ENCODE data around the gene NEDD9.

Gene NEDD9, protein sequence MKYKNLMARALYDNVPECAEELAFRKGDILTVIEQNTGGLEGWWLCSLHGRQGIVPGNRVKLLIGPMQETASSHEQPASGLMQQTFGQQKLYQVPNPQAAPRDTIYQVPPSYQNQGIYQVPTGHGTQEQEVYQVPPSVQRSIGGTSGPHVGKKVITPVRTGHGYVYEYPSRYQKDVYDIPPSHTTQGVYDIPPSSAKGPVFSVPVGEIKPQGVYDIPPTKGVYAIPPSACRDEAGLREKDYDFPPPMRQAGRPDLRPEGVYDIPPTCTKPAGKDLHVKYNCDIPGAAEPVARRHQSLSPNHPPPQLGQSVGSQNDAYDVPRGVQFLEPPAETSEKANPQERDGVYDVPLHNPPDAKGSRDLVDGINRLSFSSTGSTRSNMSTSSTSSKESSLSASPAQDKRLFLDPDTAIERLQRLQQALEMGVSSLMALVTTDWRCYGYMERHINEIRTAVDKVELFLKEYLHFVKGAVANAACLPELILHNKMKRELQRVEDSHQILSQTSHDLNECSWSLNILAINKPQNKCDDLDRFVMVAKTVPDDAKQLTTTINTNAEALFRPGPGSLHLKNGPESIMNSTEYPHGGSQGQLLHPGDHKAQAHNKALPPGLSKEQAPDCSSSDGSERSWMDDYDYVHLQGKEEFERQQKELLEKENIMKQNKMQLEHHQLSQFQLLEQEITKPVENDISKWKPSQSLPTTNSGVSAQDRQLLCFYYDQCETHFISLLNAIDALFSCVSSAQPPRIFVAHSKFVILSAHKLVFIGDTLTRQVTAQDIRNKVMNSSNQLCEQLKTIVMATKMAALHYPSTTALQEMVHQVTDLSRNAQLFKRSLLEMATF

DNA sequence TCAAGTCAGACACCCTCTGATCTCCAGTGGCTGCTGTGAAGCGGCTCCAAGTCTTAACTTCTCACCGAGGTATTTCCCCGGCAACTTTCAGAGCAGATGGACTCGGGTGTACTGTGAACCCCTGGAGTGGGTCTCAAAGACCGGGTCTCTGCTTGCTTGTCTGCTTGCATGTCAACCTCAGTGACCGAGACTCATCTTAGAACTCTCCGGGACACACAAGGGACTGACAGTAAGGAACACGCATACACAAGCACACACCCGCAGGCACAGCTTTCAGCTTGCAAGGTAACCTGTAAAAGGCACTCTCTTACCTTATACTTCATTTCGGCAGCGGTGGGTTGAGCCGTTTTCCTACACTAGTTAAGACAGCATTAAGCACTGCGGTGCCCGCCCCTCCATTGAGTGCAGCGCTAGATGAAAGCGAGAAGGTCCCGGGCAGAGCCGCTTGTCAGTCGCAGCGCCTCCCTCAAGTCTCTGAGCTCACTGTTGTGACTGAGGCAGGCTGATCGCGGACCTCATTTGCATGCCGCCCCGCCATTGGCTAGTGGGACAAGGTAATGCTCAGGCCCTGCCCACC is at the start of gene NEDD9:
TSS of gene NEDD9 (minus strand) at position 476 of the 577 bp plus-strand sequence. CDS start at position 323, 153 bp downstream.
- ATAC-seq: peak; percentile 94
- TF ChIP-seq ZC3H10 (CRISPR knock-in tag; IDR thresholded peaks at IDR 0.05): no peak
- TF ChIP-seq ZFP3 (CRISPR knock-in tag; IDR thresholded peaks at IDR 0.05): 0 out of 2 replicates have a peak, but pooled peaks have one; percentile 16

DNA sequence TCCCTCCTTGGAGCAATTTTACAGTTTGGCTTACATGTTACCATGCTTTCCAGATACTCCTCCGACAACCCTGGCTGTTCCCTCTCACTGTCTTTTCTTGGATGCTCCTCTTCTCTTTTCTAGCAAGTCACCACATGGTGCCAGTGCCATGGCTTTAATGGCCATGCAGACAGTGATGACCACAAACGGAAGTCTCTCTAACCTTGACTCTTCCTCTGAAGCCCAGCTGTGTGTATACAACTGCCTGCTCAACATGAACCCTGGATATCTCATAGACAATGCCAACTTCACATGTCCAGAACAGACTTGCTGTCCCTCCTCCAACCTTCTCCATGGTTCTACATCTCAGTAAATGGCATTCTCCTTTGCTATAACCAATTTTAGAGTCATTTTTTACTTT is 49.8 kb upstream of the NEDD9 start:
- TF ChIP-seq TOX (CRISPR knock-in tag; IDR thresholded peaks at IDR 0.05; ENCODE audit: borderline replicate concordance) (no peak), ESRRG (CRISPR knock-in tag; IDR thresholded peaks at IDR 0.05) (no peak), GLIS3 (CRISPR knock-in tag; IDR thresholded peaks at IDR 0.05) (no peak), ZNF70 (CRISPR knock-in tag; IDR thresholded peaks at IDR 0.05) (no peak), ARNTL (CRISPR knock-in tag; IDR thresholded peaks at IDR 0.05; ENCODE audit: borderline replicate concordance, low read depth) (no peak), ISL1 (CRISPR knock-in tag; IDR thresholded peaks at IDR 0.05) (no peak), ZFP3 (CRISPR knock-in tag; IDR thresholded peaks at IDR 0.05) (no peak), SNAI2 (CRISPR knock-in tag; IDR thresholded peaks at IDR 0.05) (no peak), CSDC2 (CRISPR knock-in tag; IDR thresholded peaks at IDR 0.05) (no peak), ZNF8 (CRISPR knock-in tag; IDR thresholded peaks at IDR 0.05) (no peak), PATZ1 (CRISPR knock-in tag; IDR thresholded peaks at IDR 0.05; ENCODE audit: borderline replicate concordance) (no peak), RARB (CRISPR knock-in tag; IDR thresholded peaks at IDR 0.05) (no peak), PPARA (CRISPR knock-in tag; IDR thresholded peaks at IDR 0.05; ENCODE audit: borderline replicate concordance) (no peak), OSR1 (CRISPR knock-in tag; IDR thresholded peaks at IDR 0.05) (no peak), CREB5 (CRISPR knock-in tag; IDR thresholded peaks at IDR 0.05; ENCODE audit: low read depth) (no peak), TCF4 (CRISPR knock-in tag; IDR thresholded peaks at IDR 0.05; ENCODE audit: borderline replicate concordance) (no peak), BACH2 (CRISPR knock-in tag; IDR thresholded peaks at IDR 0.05; ENCODE audit: borderline replicate concordance) (no peak), CSRNP3 (CRISPR knock-in tag; IDR thresholded peaks at IDR 0.05) (no peak)
- ATAC-seq: no peak

DNA sequence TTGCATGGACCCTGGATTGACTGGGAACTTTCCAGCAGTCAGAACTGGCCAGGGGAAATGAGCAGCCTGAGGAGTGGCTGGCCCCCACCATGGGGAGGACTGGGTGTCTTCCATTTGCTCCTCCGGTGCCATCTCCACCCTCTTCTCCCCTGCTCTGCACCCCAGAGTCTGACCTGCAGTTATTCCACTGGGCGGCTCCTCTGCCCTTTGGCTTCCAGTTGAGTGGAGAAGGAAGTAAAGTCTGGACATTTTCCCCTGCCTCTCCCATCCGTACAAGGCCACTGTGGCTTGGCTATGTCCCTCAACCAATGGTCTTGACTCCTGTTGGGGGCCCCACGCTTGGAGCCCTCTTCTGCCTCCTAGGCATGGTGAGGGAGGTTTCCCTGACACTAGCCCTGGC is 47.9 kb upstream of the NEDD9 start:
- ATAC-seq: no peak
- TF ChIP-seq ZNF70 (CRISPR knock-in tag; IDR thresholded peaks at IDR 0.05) (no peak), ZC3H10 (CRISPR knock-in tag; IDR thresholded peaks at IDR 0.05) (no peak), ZNF565 (CRISPR knock-in tag; conservative IDR thresholded peaks at IDR 0.05; ENCODE audit: low read depth) (no peak), RARB (CRISPR knock-in tag; IDR thresholded peaks at IDR 0.05) (no peak), TCF4 (CRISPR knock-in tag; IDR thresholded peaks at IDR 0.05; ENCODE audit: borderline replicate concordance) (no peak), POU6F1 (CRISPR knock-in tag; IDR thresholded peaks at IDR 0.05; ENCODE audit: borderline replicate concordance, low read depth) (no peak), CSDC2 (CRISPR knock-in tag; IDR thresholded peaks at IDR 0.05) (no peak)

All from SK-N-SH treated with all-trans-retinoic acid at 6 μM for 48 hours (cell line).